Fibroblast of pulmonary artery (primary cell): ENCODE data around the gene HIBCH.

Experiments
- DNase-seq: peaks from one replicate; pipeline ENCODE4 v3.0.0-alpha.2; 2010; ENCODE audit warnings: low read depth
- H3K4me3 ChIP-seq: replicated peaks from 2 replicates; pipeline ENCODE4 v1.5.1; 2011; ENCODE audit warnings: low read depth, mild to moderate bottlenecking, control low read depth, low read length, moderate library complexity
- TF ChIP-seq, protein P1 (sequence below): IDR thresholded peaks from 2 replicates; pipeline ENCODE4 v1.5.1; 2011; ENCODE audit warnings: mild to moderate bottlenecking, control low read depth, low read length, inconsistent platforms; ENCODE audit errors: missing control alignments

The HIBCH gene

DNA sequence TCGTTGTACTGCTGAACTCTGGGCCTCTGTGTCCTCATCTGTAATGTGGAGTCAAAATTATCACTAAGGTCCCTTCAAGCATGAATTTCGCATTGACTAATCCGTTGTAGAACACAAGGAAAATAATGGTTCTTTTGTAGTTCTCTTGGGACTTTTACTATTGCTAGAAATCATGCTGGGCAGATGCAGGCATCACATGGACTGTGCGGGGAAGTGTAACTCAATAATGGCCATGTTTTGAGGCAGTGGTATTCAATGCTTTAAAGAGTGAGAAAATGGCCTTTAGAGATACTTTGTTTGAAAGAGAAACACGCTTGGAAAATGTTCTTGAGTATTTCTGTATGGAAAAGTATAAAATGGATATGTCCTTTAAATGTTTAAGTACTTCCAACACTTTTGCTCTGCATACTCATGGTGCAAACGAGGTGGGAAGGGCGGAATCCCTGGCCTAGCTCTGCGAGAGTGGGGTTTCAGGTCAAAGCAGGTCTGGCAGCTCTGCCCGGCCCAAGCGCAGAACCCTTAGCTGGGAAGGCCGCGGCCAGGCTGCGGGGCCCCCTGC, 139.8 kb downstream of the HIBCH start:
- peak overlapping the region; percentile 58 for H3K4me3 ChIP-seq
- TF ChIP-seq, protein P1, sequence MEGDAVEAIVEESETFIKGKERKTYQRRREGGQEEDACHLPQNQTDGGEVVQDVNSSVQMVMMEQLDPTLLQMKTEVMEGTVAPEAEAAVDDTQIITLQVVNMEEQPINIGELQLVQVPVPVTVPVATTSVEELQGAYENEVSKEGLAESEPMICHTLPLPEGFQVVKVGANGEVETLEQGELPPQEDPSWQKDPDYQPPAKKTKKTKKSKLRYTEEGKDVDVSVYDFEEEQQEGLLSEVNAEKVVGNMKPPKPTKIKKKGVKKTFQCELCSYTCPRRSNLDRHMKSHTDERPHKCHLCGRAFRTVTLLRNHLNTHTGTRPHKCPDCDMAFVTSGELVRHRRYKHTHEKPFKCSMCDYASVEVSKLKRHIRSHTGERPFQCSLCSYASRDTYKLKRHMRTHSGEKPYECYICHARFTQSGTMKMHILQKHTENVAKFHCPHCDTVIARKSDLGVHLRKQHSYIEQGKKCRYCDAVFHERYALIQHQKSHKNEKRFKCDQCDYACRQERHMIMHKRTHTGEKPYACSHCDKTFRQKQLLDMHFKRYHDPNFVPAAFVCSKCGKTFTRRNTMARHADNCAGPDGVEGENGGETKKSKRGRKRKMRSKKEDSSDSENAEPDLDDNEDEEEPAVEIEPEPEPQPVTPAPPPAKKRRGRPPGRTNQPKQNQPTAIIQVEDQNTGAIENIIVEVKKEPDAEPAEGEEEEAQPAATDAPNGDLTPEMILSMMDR = no peak
- no peak for DNase-seq

DNA sequence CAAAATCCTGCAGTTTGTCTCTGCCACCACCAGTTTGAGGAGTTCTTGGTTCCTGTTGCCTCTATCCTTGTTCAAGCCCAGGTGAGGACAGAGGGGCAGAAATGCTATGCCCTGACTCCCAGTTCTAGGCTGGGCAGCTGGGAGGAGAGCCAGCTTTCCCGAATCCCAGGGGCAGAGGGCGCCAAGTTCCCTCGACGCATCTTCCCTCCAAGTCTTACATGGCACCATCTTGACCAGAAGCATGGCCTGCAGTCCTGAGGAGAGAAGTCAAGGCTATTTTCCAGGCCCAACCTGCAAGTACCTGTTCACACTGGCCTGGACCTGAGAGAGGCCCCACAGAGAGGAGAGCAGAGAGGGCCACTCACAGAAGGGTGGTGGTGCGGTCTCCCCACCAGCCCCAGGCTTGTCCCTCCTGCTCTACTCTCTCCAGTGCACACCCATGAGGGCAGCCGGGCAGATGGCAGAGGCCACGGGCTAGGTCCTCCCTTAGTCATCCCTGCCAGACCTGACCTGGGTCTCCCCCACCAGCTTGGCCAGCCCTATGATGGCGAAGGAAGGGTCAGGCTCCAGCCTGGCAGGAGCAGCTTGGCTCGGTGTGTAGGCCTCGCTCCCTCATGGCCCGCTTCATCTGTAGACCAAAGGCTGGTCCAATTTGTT, 141.4 kb downstream of the HIBCH start:
- no peak for DNase-seq

DNA sequence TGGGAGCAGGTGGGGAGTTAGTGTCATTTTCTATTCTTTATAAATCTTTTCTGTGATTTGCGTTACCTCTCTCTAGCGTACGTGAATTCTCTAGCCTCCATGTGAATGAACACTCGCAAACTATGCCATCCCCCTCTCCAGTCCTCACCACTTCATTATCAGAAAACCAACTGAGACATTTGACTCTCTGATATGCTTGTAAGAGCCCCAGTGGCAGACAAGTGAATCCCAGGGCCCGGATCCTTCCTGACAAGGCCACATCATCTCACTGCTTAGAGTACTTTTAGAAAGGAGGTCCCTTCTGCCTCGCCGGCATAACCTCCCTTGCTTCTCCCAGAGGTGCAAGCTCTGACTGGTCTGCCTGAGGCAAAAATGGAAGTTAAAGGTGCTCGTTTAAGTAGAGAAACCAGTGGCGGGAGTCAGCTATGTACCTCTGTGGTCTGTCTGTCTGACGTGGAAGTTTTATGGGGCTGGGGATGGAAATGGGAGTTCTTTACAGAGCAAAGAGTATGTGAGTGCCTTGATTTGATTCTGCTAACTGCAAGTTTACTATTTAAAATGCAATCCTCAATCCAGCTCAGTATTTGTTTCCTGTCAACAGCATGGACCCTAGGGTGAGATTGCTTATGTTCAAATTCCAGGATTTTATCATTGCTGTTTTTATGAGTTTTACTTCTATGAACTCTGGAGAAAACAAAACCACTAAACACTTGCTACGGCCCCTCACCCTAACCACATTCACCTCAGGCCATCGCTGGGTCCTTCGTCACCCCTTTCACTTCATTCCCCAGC, 142.2 kb downstream of the HIBCH start:
- TF ChIP-seq, protein P1 = no peak
- no peak for DNase-seq
- no peak overlapping the region for H3K4me3 ChIP-seq

More for the DNA sequence above, 141.4 kb downstream of the HIBCH start:
- TF ChIP-seq, protein P1 = no peak
- no peak overlapping the region for H3K4me3 ChIP-seq

- DNase-seq = no peak
- TF ChIP-seq, protein P1 = no peak
- no peak overlapping the region for H3K4me3 ChIP-seq
These were observed 146.2 kb downstream of the HIBCH start for GRCh38 chr2:190173392-190173791.

DNA sequence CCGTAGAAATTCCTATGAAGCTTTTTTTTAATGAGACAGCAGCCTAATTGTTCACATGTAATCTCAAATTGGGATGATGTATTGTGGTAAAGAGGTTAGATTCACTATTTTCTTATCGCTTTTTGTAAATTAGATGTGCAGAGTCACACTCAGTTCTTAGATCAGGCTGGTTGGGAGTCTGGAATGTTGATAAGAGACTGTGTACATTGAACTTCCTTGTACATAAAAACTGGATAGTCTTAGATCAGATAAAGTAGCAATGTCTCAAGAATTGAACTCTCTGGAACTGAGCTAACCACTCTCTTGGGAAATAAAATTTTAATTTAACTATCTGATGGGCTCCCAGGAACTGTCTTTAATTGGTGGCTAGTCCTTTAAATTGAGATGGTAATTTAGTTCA, 149.0 kb downstream of the HIBCH start:
- DNase-seq = no peak
- no peak overlapping the region for H3K4me3 ChIP-seq
- TF ChIP-seq, protein P1 = no peak

- H3K4me3 ChIP-seq = no peak overlapping the region
- no peak for DNase-seq
- TF ChIP-seq, protein P1 = no peak
These were observed 150.2 kb downstream of the HIBCH start for GRCh38 chr2:190169221-190170072.
